Measurements from ENCODE around the gene IGFBP4.

DNA sequence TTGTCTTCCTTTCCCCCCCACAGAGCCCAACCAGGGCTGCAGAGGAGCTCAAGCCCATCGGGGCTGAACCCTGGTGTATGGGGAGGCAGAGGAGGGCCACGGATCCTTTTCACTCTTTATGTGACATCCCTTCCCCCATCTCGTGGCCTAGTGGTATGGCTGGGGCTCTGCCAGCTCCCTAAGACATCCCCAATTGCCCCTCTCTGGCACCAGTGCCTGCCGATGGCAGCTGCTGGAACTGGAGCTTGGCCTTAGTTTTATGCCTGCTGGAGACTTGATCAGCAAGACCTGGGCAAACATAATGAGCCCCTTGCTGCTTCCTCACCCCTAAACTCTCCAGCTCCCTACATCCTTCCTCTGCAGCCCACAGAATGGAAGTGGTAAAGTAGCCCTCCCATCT is 17.5 kb upstream of the IGFBP4 start:
- no peak for TF ChIP-seq POLR2A (IDR thresholded peaks at IDR 0.05)
- TF ChIP-seq, protein P1, sequence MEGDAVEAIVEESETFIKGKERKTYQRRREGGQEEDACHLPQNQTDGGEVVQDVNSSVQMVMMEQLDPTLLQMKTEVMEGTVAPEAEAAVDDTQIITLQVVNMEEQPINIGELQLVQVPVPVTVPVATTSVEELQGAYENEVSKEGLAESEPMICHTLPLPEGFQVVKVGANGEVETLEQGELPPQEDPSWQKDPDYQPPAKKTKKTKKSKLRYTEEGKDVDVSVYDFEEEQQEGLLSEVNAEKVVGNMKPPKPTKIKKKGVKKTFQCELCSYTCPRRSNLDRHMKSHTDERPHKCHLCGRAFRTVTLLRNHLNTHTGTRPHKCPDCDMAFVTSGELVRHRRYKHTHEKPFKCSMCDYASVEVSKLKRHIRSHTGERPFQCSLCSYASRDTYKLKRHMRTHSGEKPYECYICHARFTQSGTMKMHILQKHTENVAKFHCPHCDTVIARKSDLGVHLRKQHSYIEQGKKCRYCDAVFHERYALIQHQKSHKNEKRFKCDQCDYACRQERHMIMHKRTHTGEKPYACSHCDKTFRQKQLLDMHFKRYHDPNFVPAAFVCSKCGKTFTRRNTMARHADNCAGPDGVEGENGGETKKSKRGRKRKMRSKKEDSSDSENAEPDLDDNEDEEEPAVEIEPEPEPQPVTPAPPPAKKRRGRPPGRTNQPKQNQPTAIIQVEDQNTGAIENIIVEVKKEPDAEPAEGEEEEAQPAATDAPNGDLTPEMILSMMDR (IDR thresholded peaks at IDR 0.05): no peak

Measured in heart left ventricle (tissue), 13 donors.